ENCODE measurements around the gene PIM1. TPM values are rescaled to one million over a fixed set of nuclear protein-coding genes. Genes with fewer than 3 reads are reported as not detected.

Gene PIM1
- total and polyA plus RNA-seq, 9 of the 15 experiments (the other 6 are each of a cell fraction or from before 2014, with no cell fraction given), result 19.0 to 789 (median 212) TPM

DNA sequence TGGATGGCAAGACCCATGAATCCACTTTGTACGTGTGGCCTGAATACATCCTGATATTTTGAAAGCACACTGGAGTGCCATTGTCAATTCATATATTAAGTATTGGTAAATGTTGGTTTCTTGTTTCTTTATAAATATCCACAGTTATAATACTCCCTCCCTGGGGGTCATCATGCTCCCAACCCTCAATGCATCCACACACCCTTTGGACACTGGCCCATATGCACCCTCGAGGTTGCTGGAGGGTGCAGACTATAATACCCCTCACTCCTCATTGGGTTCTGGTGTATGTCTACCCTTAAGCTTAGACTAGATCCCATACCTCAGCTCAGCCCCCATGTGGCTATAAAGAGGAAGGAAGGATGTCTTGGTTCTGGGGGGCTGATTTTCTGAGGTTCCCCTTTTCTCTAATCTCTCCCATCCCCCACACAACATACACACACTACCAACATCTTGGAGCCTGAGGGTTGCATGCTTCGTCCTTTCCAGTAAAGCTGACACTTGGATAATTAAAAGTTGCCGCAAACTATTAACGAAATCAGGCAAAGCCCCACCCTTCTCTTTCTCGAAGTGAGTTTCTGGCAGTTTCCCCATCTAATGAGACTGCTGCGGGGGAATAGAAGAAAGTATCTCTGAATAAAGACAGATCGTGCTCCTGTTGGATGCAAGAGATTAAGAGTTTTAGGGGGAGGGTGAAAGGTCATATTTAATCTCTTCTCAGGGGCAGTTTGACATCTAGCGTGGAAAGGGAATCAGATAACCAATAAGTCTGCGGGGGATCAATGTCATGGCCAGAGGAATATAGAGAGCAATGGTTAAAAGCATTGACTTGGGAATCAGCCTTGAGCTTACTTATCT lies 7.4 kb downstream of the PIM1 start (continued):
- TF ChIP-seq, protein P1, sequence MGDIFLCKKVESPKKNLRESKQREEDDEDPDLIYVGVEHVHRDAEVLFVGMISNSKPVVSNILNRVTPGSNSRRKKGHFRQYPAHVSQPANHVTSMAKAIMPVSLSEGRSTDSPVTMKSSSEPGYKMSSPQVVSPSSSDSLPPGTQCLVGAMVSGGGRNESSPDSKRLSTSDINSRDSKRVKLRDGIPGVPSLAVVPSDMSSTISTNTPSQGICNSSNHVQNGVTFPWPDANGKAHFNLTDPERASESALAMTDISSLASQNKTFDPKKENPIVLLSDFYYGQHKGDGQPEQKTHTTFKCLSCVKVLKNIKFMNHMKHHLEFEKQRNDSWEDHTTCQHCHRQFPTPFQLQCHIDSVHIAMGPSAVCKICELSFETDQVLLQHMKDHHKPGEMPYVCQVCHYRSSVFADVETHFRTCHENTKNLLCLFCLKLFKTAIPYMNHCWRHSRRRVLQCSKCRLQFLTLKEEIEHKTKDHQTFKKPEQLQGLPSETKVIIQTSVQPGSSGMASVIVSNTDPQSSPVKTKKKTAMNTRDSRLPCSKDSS (IDR thresholded peaks at IDR 0.05; ENCODE audit: low read depth, partially characterized antibody), result no peak
- TF ChIP-seq, protein P2, sequence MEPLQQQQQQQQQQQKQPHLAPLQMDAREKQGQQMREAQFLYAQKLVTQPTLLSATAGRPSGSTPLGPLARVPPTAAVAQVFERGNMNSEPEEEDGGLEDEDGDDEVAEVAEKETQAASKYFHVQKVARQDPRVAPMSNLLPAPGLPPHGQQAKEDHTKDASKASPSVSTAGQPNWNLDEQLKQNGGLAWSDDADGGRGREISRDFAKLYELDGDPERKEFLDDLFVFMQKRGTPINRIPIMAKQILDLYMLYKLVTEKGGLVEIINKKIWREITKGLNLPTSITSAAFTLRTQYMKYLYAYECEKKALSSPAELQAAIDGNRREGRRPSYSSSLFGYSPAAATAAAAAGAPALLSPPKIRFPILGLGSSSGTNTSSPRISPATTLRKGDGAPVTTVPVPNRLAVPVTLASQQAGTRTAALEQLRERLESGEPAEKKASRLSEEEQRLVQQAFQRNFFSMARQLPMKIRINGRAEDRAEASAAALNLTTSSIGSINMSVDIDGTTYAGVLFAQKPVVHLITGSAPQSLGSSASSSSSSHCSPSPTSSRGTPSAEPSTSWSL (CRISPR knock-in tag; IDR thresholded peaks at IDR 0.05; ENCODE audit: borderline replicate concordance), result no peak
- TF ChIP-seq ATF7 (IDR thresholded peaks at IDR 0.05) (peak; percentile 53), ELF1 (tag; IDR thresholded peaks at IDR 0.05) (no peak), KDM5B (IDR thresholded peaks at IDR 0.05; ENCODE audit: insufficient replicate concordance, low read depth, low read length) (peak; percentile 60), GATAD2A (IDR thresholded peaks at IDR 0.05) (peak; percentile 93), TARDBP (IDR thresholded peaks at IDR 0.05) (no peak), ASH1L (IDR thresholded peaks at IDR 0.05; ENCODE audit: borderline replicate concordance, low read depth, partially characterized antibody) (no peak), TEAD1 (CRISPR knock-in tag; IDR thresholded peaks at IDR 0.05) (no peak; a peak in 1 of 4 replicates), ETV1 (tag; conservative IDR thresholded peaks at IDR 0.05; ENCODE audit: low read depth) (no peak), DPF2 (IDR thresholded peaks at IDR 0.05) (peak; percentile 68; the same call in 1 of the 2 replicates), SP2 (IDR thresholded peaks at IDR 0.05; ENCODE audit: extremely low read depth, low read depth, low read length, poor library complexity, severe bottlenecking) (no peak)
- TF ChIP-seq, protein P3, sequence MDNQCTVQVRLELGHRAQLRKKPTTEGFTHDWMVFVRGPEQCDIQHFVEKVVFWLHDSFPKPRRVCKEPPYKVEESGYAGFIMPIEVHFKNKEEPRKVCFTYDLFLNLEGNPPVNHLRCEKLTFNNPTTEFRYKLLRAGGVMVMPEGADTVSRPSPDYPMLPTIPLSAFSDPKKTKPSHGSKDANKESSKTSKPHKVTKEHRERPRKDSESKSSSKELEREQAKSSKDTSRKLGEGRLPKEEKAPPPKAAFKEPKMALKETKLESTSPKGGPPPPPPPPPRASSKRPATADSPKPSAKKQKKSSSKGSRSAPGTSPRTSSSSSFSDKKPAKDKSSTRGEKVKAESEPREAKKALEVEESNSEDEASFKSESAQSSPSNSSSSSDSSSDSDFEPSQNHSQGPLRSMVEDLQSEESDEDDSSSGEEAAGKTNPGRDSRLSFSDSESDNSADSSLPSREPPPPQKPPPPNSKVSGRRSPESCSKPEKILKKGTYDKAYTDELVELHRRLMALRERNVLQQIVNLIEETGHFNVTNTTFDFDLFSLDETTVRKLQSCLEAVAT (IDR thresholded peaks at IDR 0.05), result peak; percentile 59 to 85; a peak in 3 of 4 replicates
- TF ChIP-seq, protein P4, sequence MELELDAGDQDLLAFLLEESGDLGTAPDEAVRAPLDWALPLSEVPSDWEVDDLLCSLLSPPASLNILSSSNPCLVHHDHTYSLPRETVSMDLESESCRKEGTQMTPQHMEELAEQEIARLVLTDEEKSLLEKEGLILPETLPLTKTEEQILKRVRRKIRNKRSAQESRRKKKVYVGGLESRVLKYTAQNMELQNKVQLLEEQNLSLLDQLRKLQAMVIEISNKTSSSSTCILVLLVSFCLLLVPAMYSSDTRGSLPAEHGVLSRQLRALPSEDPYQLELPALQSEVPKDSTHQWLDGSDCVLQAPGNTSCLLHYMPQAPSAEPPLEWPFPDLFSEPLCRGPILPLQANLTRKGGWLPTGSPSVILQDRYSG (tag; conservative IDR thresholded peaks at IDR 0.05; ENCODE audit: low read depth), result no peak; the same call in 1 of the 2 replicates
- TF ChIP-seq, protein P5, sequence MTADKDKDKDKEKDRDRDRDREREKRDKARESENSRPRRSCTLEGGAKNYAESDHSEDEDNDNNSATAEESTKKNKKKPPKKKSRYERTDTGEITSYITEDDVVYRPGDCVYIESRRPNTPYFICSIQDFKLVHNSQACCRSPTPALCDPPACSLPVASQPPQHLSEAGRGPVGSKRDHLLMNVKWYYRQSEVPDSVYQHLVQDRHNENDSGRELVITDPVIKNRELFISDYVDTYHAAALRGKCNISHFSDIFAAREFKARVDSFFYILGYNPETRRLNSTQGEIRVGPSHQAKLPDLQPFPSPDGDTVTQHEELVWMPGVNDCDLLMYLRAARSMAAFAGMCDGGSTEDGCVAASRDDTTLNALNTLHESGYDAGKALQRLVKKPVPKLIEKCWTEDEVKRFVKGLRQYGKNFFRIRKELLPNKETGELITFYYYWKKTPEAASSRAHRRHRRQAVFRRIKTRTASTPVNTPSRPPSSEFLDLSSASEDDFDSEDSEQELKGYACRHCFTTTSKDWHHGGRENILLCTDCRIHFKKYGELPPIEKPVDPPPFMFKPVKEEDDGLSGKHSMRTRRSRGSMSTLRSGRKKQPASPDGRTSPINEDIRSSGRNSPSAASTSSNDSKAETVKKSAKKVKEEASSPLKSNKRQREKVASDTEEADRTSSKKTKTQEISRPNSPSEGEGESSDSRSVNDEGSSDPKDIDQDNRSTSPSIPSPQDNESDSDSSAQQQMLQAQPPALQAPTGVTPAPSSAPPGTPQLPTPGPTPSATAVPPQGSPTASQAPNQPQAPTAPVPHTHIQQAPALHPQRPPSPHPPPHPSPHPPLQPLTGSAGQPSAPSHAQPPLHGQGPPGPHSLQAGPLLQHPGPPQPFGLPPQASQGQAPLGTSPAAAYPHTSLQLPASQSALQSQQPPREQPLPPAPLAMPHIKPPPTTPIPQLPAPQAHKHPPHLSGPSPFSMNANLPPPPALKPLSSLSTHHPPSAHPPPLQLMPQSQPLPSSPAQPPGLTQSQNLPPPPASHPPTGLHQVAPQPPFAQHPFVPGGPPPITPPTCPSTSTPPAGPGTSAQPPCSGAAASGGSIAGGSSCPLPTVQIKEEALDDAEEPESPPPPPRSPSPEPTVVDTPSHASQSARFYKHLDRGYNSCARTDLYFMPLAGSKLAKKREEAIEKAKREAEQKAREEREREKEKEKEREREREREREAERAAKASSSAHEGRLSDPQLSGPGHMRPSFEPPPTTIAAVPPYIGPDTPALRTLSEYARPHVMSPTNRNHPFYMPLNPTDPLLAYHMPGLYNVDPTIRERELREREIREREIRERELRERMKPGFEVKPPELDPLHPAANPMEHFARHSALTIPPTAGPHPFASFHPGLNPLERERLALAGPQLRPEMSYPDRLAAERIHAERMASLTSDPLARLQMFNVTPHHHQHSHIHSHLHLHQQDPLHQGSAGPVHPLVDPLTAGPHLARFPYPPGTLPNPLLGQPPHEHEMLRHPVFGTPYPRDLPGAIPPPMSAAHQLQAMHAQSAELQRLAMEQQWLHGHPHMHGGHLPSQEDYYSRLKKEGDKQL (CRISPR knock-in tag; IDR thresholded peaks at IDR 0.05; ENCODE audit: borderline replicate concordance), result no peak
